HepG2 (cell line): Measurements from ENCODE around the gene SHROOM1. TPM values are rescaled to one million over a fixed set of nuclear protein-coding genes. Genes with fewer than 3 reads are reported as not detected.
A peak's percentile ranks its signal among the peaks of the same experiment; 100 is the strongest.

Experiments
- ARID5B ChIP-seq: IDR thresholded peaks from 2 replicates; pipeline ENCODE4 v1.4.0; 2020; ENCODE audit warnings: mild to moderate bottlenecking, missing genetic modification reagents
- ATF6 ChIP-seq: sonication (generic); formaldehyde crosslinking; conservative IDR thresholded peaks from 2 replicates; pipeline ENCODE4 v1.4.0; 2020; ENCODE audit warnings: missing genetic modification reagents
- ELF4 ChIP-seq: sonication (generic); formaldehyde crosslinking; IDR thresholded peaks from 2 replicates; pipeline ENCODE4 v1.5.0; 2020; ENCODE audit warnings: missing genetic modification reagents, mild to moderate bottlenecking, moderate library complexity, borderline replicate concordance
- ERF ChIP-seq: IDR thresholded peaks from 2 replicates; pipeline ENCODE4 v1.6.1; 2018; ENCODE audit warnings: missing biosample characterization, missing genetic modification reagents
- HDAC2 ChIP-seq: sonication (generic); formaldehyde crosslinking; IDR thresholded peaks from 2 replicates; pipeline ENCODE4 v1.4.0; 2020; ENCODE audit warnings: missing genetic modification reagents
- HINFP ChIP-seq: sonication (generic); formaldehyde crosslinking; IDR thresholded peaks from 2 replicates; pipeline ENCODE4 v1.4.0; 2020; ENCODE audit warnings: low read depth, mild to moderate bottlenecking, missing genetic modification reagents
- KLF6 ChIP-seq: IDR thresholded peaks from 2 replicates; pipeline ENCODE4 v1.8.0; 2016; ENCODE audit warnings: missing biosample characterization, missing genetic modification reagents
- MTA1 ChIP-seq: sonication (generic); formaldehyde crosslinking; IDR thresholded peaks from 2 replicates; pipeline ENCODE4 v1.4.0; 2020; ENCODE audit warnings: missing genetic modification reagents, mild to moderate bottlenecking, borderline replicate concordance
- NCOR1 ChIP-seq: fragments of 200-600 bp; sonication (generic); IDR thresholded peaks from 2 replicates; pipeline ENCODE4 v1.7.0; 2017; ENCODE audit warnings: antibody characterized with exemption, low read length, borderline replicate concordance
- RAD51 ChIP-seq: fragments of 450-650 bp; IDR thresholded peaks from 2 replicates; pipeline ENCODE4 v1.6.1; 2016; ENCODE audit warnings: borderline replicate concordance
- RCOR2 ChIP-seq: IDR thresholded peaks from 2 replicates; pipeline ENCODE4 v1.6.1; 2016; ENCODE audit warnings: missing biosample characterization, missing genetic modification reagents
- THRA ChIP-seq: sonication (generic); formaldehyde crosslinking; IDR thresholded peaks from 2 replicates; pipeline ENCODE4 v1.4.0; 2020; ENCODE audit warnings: missing genetic modification reagents, borderline replicate concordance
- YEATS2 ChIP-seq: sonication (generic); formaldehyde crosslinking; IDR thresholded peaks from 2 replicates; pipeline ENCODE4 v1.4.0; 2020; ENCODE audit warnings: missing genetic modification reagents, borderline replicate concordance
- ZBTB38 ChIP-seq: sonication (generic); formaldehyde crosslinking; IDR thresholded peaks from 2 replicates; pipeline ENCODE4 v1.5.1; 2020; ENCODE audit warnings: mild to moderate bottlenecking, missing genetic modification reagents
- ZHX1 ChIP-seq: sonication (generic); formaldehyde crosslinking; IDR thresholded peaks from 2 replicates; pipeline ENCODE4 v1.8.1; 2022; ENCODE audit warnings: low read depth, mild to moderate bottlenecking, missing genetic modification reagents
- ZNF230 ChIP-seq: sonication (generic); formaldehyde crosslinking; IDR thresholded peaks from 2 replicates; pipeline ENCODE4 v1.4.0; 2020; ENCODE audit warnings: mild to moderate bottlenecking, missing genetic modification reagents
- ZNF782 ChIP-seq: sonication (generic); formaldehyde crosslinking; IDR thresholded peaks from 2 replicates; pipeline ENCODE4 v1.4.0; 2020; ENCODE audit warnings: missing genetic modification reagents, mild to moderate bottlenecking, borderline replicate concordance
- polyA plus RNA-seq, 8 experiments: library from polyadenylated mRNA; depleted of rRNA in 3 of 8; stranded (reverse) in 7 of 8; unstranded in 1 of 8; fragments of >200 nt; fragmentation: Illumina TruSeq in 4 of 8; extraction: Trizol in 4 of 8; gene quantifications; 2 replicates each; pipeline versions ENCODE4 v1.2.1 to v1.2.3, GENCODE V29; 2011 to 2016; ENCODE audit warnings: low read depth in 4 of 8, missing spikeins in 1 of 8, mixed read lengths in 1 of 8; ENCODE audit not compliant: insufficient read depth in 1 of 8
- total RNA-seq, 5 experiments: library from RNA; depleted of rRNA; stranded (reverse); fragments of >200 nt; fragmentation: Illumina TruSeq; extraction: Trizol; gene quantifications; 2 replicates each; pipeline ENCODE4 v1.2.3, GENCODE V29; 2016; ENCODE audit warnings: low read depth in 1 of 5

Gene SHROOM1
- total and polyA plus RNA-seq, 2 of the 13 experiments (the other 11 are each of a cell fraction or from before 2014, with no cell fraction given) = 18.2 to 25.7 TPM

- no peak for TF ChIP-seq RAD51
- TF ChIP-seq ZNF782 (CRISPR knock-in tag) = 0 out of 2 replicates have a peak, but pooled peaks have one; percentile 28
- peak; percentile 79; the same call in 1 of the 2 replicates for TF ChIP-seq THRA (CRISPR knock-in tag)
- TF ChIP-seq YEATS2 (CRISPR knock-in tag) = peak; percentile 45; the same call in 1 of the 2 replicates
- TF ChIP-seq RCOR2 (CRISPR knock-in tag) = peak; percentile 67; the same call in 1 of the 2 replicates
- no peak for TF ChIP-seq KLF6 (CRISPR knock-in tag)
- TF ChIP-seq ATF6 (CRISPR knock-in tag) = 0 out of 2 replicates have a peak, but pooled peaks have one; percentile 65
- TF ChIP-seq MTA1 (CRISPR knock-in tag) = peak; percentile 87
- peak; percentile 86 for TF ChIP-seq ERF (CRISPR knock-in tag)
- TF ChIP-seq ARID5B (CRISPR knock-in tag) = peak; percentile 88
- TF ChIP-seq ZNF230 = peak; percentile 25; the same call in 1 of the 2 replicates
- no peak for TF ChIP-seq HINFP
- peak; percentile 89; the same call in 1 of the 2 replicates for TF ChIP-seq HDAC2 (CRISPR knock-in tag)
- peak; percentile 95 for TF ChIP-seq ELF4
- peak; percentile 68 for TF ChIP-seq ZHX1 (CRISPR knock-in tag)
- peak; percentile 91 for TF ChIP-seq ZBTB38 (CRISPR knock-in tag)
- TF ChIP-seq NCOR1 = peak; percentile 85
Measured at GRCh38 chr5:132807163-132807838, 23.1 kb downstream of the SHROOM1 start (continued).
